Erythroblast (primary cell): Measurements from ENCODE around the gene LTBP4.

Experiments
- GATA1 ChIP-seq: IDR thresholded peaks from 2 replicates; pipeline ENCODE4 v1.6.1; 2011; ENCODE audit warnings: low read depth, mild to moderate bottlenecking, control low read depth, low read length, moderate library complexity
- POLR2A ChIP-seq: IDR thresholded peaks from 2 replicates; pipeline ENCODE4 v1.6.1; 2011; ENCODE audit warnings: mild to moderate bottlenecking, low read length

DNA sequence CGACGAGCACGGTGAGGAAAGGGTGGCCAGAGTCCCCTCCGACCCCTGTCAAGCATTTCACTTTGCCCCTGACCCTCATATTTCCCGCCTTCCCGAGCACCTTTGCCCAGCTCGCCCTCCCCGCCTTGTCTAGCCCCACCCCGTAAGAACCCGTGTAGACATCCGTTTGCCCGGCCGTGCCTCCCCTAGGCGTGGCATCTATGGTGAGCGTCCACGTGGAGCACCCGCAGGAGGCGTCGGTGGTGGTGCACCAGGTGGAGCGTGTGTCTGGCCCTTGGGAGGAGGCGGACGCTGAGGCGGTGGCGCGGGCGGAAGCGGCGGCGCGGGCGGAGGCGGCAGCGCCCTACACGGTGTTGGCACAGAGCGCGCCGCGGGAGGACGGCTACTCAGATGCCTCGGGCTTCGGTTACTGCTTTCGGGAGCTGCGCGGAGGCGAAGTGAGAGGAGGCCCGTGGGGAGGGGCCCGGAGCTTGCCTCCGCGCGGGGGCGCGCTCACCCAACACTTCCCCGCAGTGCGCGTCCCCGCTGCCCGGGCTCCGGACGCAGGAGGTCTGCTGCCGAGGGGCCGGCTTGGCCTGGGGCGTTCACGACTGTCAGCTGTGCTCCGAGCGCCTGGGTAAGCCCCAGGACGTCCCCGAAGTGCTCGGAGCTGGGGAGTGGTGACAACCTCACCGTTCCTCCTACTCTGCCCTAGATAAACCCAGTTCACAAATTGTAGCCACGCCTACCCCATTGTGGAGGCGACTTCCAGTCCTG, 4.2 kb downstream of the LTBP4 start:
- peak; percentile 61 for TF ChIP-seq POLR2A
- TF ChIP-seq GATA1, result no peak
